Heart left ventricle (tissue), 13 donors: ENCODE data around the gene HOXD12.

Source experiments
- CTCF ChIP-seq, 12 donors: fragments of 200-600 bp; sonication (generic) in 4 of 12; IDR thresholded peaks; one replicate each; pipeline versions ENCODE4 v1.5.0 to v1.8.0; 2018 to 2022; ENCODE audit warnings: antibody characterized with exemption in 12 of 12, mild to moderate bottlenecking in 5 of 12
- POLR2A ChIP-seq, 2 donors: fragments of 450-650 bp; IDR thresholded peaks; one replicate each; pipeline ENCODE4 v1.6.1; 2017; ENCODE audit warnings: antibody characterized with exemption in 2 of 2, mild to moderate bottlenecking in 2 of 2, moderate library complexity in 2 of 2
- donor health status: ischemic (EF 13 %, LVEDD 7.1; RV severe dilation, severe dysfunction).
- donor health status: DM: no; HTN: yes; CAD: no.
- donor health status: DM: no; HTN: no; CAD: no.
- donor health status: ischemic (EF 25% LVEDD 6.9; RV normal size, moderate dysfunction).
- donor health status: ischemic (EF 25% LVEDD 5.7; RV mildly dilated, moderate dysfunction).
- donor health status: ischemic (EF 35%, LVEDD 5.7; RV mildly dilated, moderate dysfunction).
- donor health status: nonischemic (EF 11% LVEDD 7.7; RV severe dilation, severe dysfunction).
- donor health status: DM: yes; HTN: yes; CAD: no.
- donor health status: PGD.
- donor health status: ischemic (EF 29% LVEDD 5.4; RV normal size, mild dysfunction).
- donor health status: nonischemic (EF 23%, LVEDD 6.1; RV moderate dilation, normal function).

- no peak for TF ChIP-seq CTCF (IDR thresholded peaks at IDR 0.05)
- no peak for TF ChIP-seq POLR2A (IDR thresholded peaks at IDR 0.05)
Measured at GRCh38 chr2:176082824-176083751, 16.5 kb upstream of the HOXD12 start.
